ENCODE data around the gene MERTK. TPM values are rescaled to one million over a fixed set of nuclear protein-coding genes. Genes with fewer than 3 reads are reported as not detected.
"Not testable (repeated sequence)": the region's sequence is repeated elsewhere in the genome, so short reads cannot be mapped to it uniquely, and the experiment has no call there.

Gene MERTK
- total RNA-seq, 2 donors from 2014 or later = 47.1 to 69.9 TPM

DNA sequence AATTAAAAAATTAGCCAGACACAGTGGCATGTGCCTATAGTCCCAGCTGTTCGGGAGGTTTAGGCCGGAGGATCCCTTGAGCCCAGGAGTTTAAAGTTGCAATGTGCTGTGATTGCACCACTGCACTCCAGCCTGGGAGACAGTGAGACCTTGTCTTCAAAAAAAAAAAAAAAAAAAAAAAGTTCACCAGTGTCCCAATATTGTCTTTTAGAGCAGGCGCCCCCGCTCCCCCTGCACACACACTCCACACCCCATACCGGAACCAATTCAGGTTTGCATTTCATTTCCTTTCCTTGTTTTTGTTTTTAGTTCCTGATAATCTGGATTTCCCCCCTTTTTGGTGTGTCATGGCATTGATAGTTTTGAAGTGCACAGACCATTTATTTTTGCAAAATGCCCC, 167.1 kb downstream of the MERTK start:
- Histone ChIP-seq H3K27ac (no peak overlapping the region), H3K4me3 (no peak overlapping the region), H3K4me1 (ENCODE audit: control insufficient read depth in 1 of 2, low read depth in 2 of 2) (no peaks in the 10 kb centered on the region), H3K9me3 (no peaks in the 10 kb centered on the region), H3K27me3 (replicated peaks; ENCODE audit: insufficient read depth) (no peaks in the 10 kb centered on the region), H3K36me3 (peaks cover 21% of the 10 kb centered on the region)
- ATAC-seq (ENCODE audit: insufficient number of reproducible peaks, low FRiP score, low read depth) (no peak), DNase-seq (ENCODE audit: low spot score) (no peak)
- TF ChIP-seq CTCF (IDR thresholded peaks at IDR 0.05) = no peak

- Histone ChIP-seq H3K27ac (no peak overlapping the region), H3K27me3 (replicated peaks; ENCODE audit: insufficient read depth) (no peaks in the 10 kb centered on the region), H3K9me3 (no peaks in the 10 kb centered on the region), H3K36me3 (peaks cover 20% of the 10 kb centered on the region), H3K4me3 (no peak overlapping the region), H3K4me1 (ENCODE audit: control insufficient read depth in 1 of 2, low read depth in 2 of 2) (no peaks in the 10 kb centered on the region)
- ATAC-seq (ENCODE audit: insufficient number of reproducible peaks, low FRiP score, low read depth) (no peak), DNase-seq (ENCODE audit: low spot score) (no peak)
- no peak for TF ChIP-seq CTCF (IDR thresholded peaks at IDR 0.05)
Measured at GRCh38 chr2:112065966-112066365, 167.6 kb downstream of the MERTK start.

DNA sequence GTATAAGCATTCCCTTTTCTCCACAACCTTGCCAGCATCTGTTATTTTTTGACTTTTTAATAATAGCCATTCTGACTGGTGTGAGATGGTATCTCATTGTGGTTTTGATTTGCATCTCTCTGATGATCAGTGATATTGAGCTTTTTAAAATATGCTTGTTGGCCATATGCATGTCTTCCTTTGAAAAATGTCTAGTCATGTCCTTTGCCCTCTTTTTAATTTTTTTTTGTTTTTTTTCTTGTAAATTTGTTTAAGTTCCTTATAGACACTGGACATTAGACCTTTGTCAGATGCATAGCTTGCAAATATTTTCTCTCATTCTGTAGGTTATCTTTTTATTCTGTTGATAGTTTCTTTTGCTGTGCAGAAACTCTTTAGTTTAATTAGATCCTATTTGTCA, 171.4 kb downstream of the MERTK start:
- not testable (repeated sequence) for H3K27me3 ChIP-seq (replicated peaks; ENCODE audit: insufficient read depth); DNase-seq (ENCODE audit: low spot score); H3K4me3 ChIP-seq; H3K4me1 ChIP-seq (ENCODE audit: control insufficient read depth in 1 of 2, low read depth in 2 of 2); H3K9me3 ChIP-seq; H3K27ac ChIP-seq; ATAC-seq (ENCODE audit: insufficient number of reproducible peaks, low FRiP score, low read depth)
- peaks cover 10% of the 10 kb centered on the region for H3K36me3 ChIP-seq

GRCh38 chr2:112073875-112074274, 175.5 kb downstream of the MERTK start:
- no peaks in the 10 kb centered on the region for H3K4me1 ChIP-seq (ENCODE audit: control insufficient read depth in 1 of 2, low read depth in 2 of 2)
- H3K36me3 ChIP-seq = peaks cover 4% of the 10 kb centered on the region
- no peaks in the 10 kb centered on the region for H3K27me3 ChIP-seq (replicated peaks; ENCODE audit: insufficient read depth)
- H3K9me3 ChIP-seq = no peaks in the 10 kb centered on the region
- no peak overlapping the region for H3K27ac ChIP-seq
- no peak overlapping the region for H3K4me3 ChIP-seq
- ATAC-seq (ENCODE audit: insufficient number of reproducible peaks, low FRiP score, low read depth) (no peak), DNase-seq (ENCODE audit: low spot score) (no peak)
- TF ChIP-seq CTCF (IDR thresholded peaks at IDR 0.05) = no peak

DNA sequence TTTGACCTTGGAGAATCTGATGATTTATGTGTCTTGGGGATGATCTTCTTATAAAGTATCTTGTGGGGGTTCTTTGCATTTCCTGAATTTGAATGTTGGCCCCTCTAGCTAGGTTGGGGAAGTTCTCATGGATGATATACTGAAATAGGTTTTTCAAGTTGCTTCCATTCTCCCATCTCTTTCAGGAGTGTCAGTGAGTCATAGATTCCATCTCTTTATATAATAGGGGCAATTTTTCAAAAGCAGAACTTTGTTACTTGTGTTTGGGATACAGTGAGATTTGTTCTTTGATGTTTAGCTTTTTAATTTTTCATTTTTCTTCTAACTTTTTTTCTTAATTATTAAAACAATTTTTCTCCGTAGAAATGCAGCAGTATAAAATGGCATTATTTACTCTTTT, 176.1 kb downstream of the MERTK start:
- no peaks in the 10 kb centered on the region for H3K4me1 ChIP-seq (ENCODE audit: control insufficient read depth in 1 of 2, low read depth in 2 of 2)
- no peak for TF ChIP-seq CTCF (IDR thresholded peaks at IDR 0.05)
- no peaks in the 10 kb centered on the region for H3K27me3 ChIP-seq (replicated peaks; ENCODE audit: insufficient read depth)
- peaks cover 4% of the 10 kb centered on the region for H3K36me3 ChIP-seq
- H3K9me3 ChIP-seq = no peaks in the 10 kb centered on the region
- no peak for DNase-seq (ENCODE audit: low spot score)
- H3K27ac ChIP-seq = no peak overlapping the region
- H3K4me3 ChIP-seq = no peak overlapping the region
- no peak for ATAC-seq (ENCODE audit: insufficient number of reproducible peaks, low FRiP score, low read depth)

- no peaks in the 10 kb centered on the region for H3K9me3 ChIP-seq
- no peaks in the 10 kb centered on the region for H3K4me1 ChIP-seq (ENCODE audit: control insufficient read depth in 1 of 2, low read depth in 2 of 2)
- H3K4me3 ChIP-seq = no peak overlapping the region
- H3K27ac ChIP-seq = no peak overlapping the region
- no peak for DNase-seq (ENCODE audit: low spot score)
- ATAC-seq (ENCODE audit: insufficient number of reproducible peaks, low FRiP score, low read depth) = no peak
- no peaks in the 10 kb centered on the region for H3K27me3 ChIP-seq (replicated peaks; ENCODE audit: insufficient read depth)
- no peak for TF ChIP-seq CTCF (IDR thresholded peaks at IDR 0.05)
- peaks cover 4% of the 10 kb centered on the region for H3K36me3 ChIP-seq
Measured at GRCh38 chr2:112075490-112076260, 177.3 kb downstream of the MERTK start.

Measured in thoracic aorta (tissue), 2 donors.